ENCODE measurements around the gene TEX11.
"Not testable (repeated sequence)": the region's sequence is repeated elsewhere in the genome, so short reads cannot be mapped to it uniquely, and the experiment has no call there.

GRCh38 chrX:70515692-70516091 is 392.8 kb downstream of the TEX11 start:
- TF ChIP-seq, protein P1, sequence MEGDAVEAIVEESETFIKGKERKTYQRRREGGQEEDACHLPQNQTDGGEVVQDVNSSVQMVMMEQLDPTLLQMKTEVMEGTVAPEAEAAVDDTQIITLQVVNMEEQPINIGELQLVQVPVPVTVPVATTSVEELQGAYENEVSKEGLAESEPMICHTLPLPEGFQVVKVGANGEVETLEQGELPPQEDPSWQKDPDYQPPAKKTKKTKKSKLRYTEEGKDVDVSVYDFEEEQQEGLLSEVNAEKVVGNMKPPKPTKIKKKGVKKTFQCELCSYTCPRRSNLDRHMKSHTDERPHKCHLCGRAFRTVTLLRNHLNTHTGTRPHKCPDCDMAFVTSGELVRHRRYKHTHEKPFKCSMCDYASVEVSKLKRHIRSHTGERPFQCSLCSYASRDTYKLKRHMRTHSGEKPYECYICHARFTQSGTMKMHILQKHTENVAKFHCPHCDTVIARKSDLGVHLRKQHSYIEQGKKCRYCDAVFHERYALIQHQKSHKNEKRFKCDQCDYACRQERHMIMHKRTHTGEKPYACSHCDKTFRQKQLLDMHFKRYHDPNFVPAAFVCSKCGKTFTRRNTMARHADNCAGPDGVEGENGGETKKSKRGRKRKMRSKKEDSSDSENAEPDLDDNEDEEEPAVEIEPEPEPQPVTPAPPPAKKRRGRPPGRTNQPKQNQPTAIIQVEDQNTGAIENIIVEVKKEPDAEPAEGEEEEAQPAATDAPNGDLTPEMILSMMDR (conservative IDR thresholded peaks at IDR 0.05 in 1 of 2, IDR thresholded peaks at IDR 0.05 in 1 of 2; ENCODE audit: low read depth in 1 of 2, low read length in 2 of 2), result not testable (repeated sequence)
- not testable (repeated sequence) for TF ChIP-seq EZH2 (IDR thresholded peaks at IDR 0.05; ENCODE audit: low read length, missing control alignments)
